BLaER1 (cell line): ENCODE results near the gene IRF2BPL.

Source experiments
- H3K27ac ChIP-seq: shearing (Covaris generic); formaldehyde crosslinking; 2 replicates; pipeline ENCODE4 v1.8.1; 2022
- H3K27me3 ChIP-seq: shearing (Covaris generic); formaldehyde crosslinking; 2 replicates; pipeline ENCODE4 v1.8.1; 2022
- H3K36me3 ChIP-seq: shearing (Covaris generic); formaldehyde crosslinking; 2 replicates; pipeline ENCODE4 v1.8.1; 2022
- H3K4me1 ChIP-seq: shearing (Covaris generic); formaldehyde crosslinking; 2 replicates; pipeline ENCODE4 v1.8.1; 2022
- H3K4me2 ChIP-seq: shearing (Covaris generic); formaldehyde crosslinking; 2 replicates; pipeline ENCODE4 v1.8.1; 2022
- H3K4me3 ChIP-seq: shearing (Covaris generic); formaldehyde crosslinking; 2 replicates; pipeline ENCODE4 v1.8.1; 2022
- H3K9ac ChIP-seq: shearing (Covaris generic); formaldehyde crosslinking; 2 replicates; pipeline ENCODE4 v1.8.1; 2022
- H3K9me3 ChIP-seq: shearing (Covaris generic); formaldehyde crosslinking; 2 replicates; pipeline ENCODE4 v1.8.1; 2022
- H4K20me1 ChIP-seq: shearing (Covaris generic); formaldehyde crosslinking; 2 replicates; pipeline ENCODE4 v1.8.1; 2022
- Cebpa-rat ChIP-seq: shearing (Covaris generic); IDR thresholded peaks from 2 replicates; pipeline ENCODE4 v1.8.1; 2022

Gene IRF2BPL

GRCh38 chr14:77065851-77066577 lies 37.5 kb upstream of the IRF2BPL start:
- Histone ChIP-seq H3K36me3 (no peaks in the 10 kb centered on the region), H3K27me3 (no peaks in the 10 kb centered on the region), H3K4me2 (peak overlapping the region; percentile 59), H4K20me1 (no peaks in the 10 kb centered on the region), H3K4me3 (no peak overlapping the region), H3K27ac (no peak overlapping the region), H3K9me3 (no peaks in the 10 kb centered on the region), H3K9ac (no peak overlapping the region), H3K4me1 (peaks cover 51% of the 10 kb centered on the region)
- TF ChIP-seq Cebpa-rat: no peak

DNA sequence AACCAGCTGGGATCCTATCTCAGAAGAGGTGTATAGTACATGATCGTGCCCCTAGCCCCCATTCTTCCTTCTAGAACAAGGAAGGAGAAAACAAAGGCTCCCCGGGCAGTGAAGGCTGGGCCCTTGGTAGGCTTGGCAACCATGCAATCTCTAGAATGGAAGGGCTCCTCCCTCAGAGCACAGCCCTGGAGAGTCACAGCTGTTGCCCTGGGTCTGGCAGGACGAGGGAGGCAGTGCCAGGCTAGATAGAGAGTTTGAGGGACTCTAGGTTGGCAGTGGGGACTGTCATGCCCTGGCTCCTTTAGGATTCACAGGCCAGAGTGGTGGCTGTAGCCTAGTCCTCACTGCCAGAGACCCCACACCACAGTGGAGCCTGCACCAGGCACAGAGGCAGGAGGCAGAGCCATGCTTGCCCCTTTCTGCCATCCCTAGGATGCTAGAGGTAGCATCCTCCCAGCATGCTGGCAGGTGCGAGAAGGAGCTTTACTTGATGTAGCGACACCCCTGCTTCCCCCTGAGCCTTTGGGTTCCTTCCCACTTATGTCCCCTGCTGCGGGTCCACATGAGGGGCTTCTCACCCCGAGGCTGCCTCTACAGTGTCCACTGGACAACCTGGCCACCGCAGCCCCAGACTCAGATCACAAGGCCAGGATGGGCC lies 36.1 kb upstream of the IRF2BPL start:
- Histone ChIP-seq H4K20me1 (no peaks in the 10 kb centered on the region), H3K27ac (no peak overlapping the region), H3K9ac (no peak overlapping the region), H3K4me3 (no peak overlapping the region), H3K9me3 (no peaks in the 10 kb centered on the region), H3K4me1 (peaks cover 47% of the 10 kb centered on the region), H3K27me3 (no peaks in the 10 kb centered on the region), H3K4me2 (peak overlapping the region; percentile 59; the same call in 1 of the 2 replicates), H3K36me3 (no peaks in the 10 kb centered on the region)
- no peak for TF ChIP-seq Cebpa-rat

DNA sequence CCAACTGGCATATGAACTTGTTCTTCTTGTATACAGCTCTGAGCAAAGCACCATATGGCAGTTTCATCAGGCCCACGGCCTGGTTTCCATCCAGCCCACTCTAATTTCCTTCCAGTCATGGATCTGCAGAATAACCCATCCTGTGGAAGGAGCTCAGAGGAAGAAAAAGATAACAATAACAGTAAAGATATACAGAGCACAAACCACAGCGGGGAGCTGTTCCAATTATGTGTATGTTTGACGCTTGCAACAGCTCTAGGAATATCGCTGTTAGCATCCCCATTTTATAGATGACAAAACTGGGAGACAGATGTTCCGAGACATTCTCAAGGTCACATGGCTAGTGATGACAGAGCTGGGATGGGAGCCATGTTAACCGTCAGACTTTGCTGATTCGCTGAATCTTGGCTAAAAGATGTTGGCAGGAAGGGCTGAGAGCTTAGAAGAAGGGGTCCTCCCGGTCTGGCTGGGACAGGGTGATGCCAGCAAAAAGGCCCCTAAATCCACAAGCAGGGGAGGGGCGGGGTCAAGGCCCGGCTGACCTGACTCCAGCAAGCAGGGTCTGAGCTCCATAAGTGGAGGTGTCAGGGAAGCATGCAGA lies 35.2 kb upstream of the IRF2BPL start:
- no peak for TF ChIP-seq Cebpa-rat
- no peak overlapping the region for H3K4me3 ChIP-seq
- no peaks in the 10 kb centered on the region for H3K27me3 ChIP-seq
- no peaks in the 10 kb centered on the region for H3K9me3 ChIP-seq
- peak overlapping the region; percentile 42; the same call in 1 of the 2 replicates for H3K4me2 ChIP-seq
- H3K27ac ChIP-seq: no peak overlapping the region
- H3K4me1 ChIP-seq: peaks cover 56% of the 10 kb centered on the region
- H3K36me3 ChIP-seq: no peaks in the 10 kb centered on the region
- no peaks in the 10 kb centered on the region for H4K20me1 ChIP-seq
- no peak overlapping the region for H3K9ac ChIP-seq

DNA sequence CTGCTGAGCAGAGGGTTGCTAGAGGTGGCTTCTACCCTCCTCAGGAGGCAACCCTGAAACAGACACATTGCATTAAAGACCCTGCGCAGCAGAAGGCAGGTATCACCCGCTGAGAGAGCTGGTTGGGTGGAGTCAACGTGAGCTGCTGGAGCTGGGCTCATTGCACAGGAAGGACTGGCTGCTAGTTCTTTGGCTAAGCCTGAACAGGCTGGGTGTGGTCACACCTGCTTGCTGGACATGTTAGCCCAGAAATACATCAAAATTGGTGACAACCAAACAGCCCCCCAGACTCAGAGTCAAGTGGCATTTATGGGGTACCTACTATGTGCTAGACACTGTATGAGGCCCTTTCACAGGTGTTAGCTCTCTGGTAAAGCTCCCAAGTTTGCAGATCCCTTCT lies 33.8 kb upstream of the IRF2BPL start:
- H3K9ac ChIP-seq: no peak overlapping the region
- H3K4me2 ChIP-seq: peak overlapping the region; percentile 42; the same call in 1 of the 2 replicates
- H3K9me3 ChIP-seq: no peaks in the 10 kb centered on the region
- no peaks in the 10 kb centered on the region for H3K27me3 ChIP-seq
- H4K20me1 ChIP-seq: no peaks in the 10 kb centered on the region
- no peaks in the 10 kb centered on the region for H3K36me3 ChIP-seq
- no peak overlapping the region for H3K4me3 ChIP-seq
- TF ChIP-seq Cebpa-rat: no peak
- no peak overlapping the region for H3K27ac ChIP-seq
- peaks cover 58% of the 10 kb centered on the region for H3K4me1 ChIP-seq

- Histone ChIP-seq H3K4me2 (no peak overlapping the region), H3K9ac (no peak overlapping the region), H3K36me3 (no peaks in the 10 kb centered on the region), H3K27me3 (no peaks in the 10 kb centered on the region), H3K9me3 (no peaks in the 10 kb centered on the region), H3K27ac (no peak overlapping the region), H4K20me1 (no peaks in the 10 kb centered on the region), H3K4me3 (no peak overlapping the region), H3K4me1 (peaks cover 54% of the 10 kb centered on the region)
- TF ChIP-seq Cebpa-rat: no peak
These were observed 33.2 kb upstream of the IRF2BPL start for GRCh38 chr14:77061630-77062257.

GRCh38 chr14:77059276-77059915 lies 30.9 kb upstream of the IRF2BPL start:
- no peak overlapping the region for H3K9ac ChIP-seq
- no peaks in the 10 kb centered on the region for H3K36me3 ChIP-seq
- H3K27me3 ChIP-seq: no peaks in the 10 kb centered on the region
- no peaks in the 10 kb centered on the region for H4K20me1 ChIP-seq
- no peak for TF ChIP-seq Cebpa-rat
- H3K4me1 ChIP-seq: peaks cover 40% of the 10 kb centered on the region
- peaks cover 9% of the 10 kb centered on the region for H3K9me3 ChIP-seq
- peak overlapping the region; percentile 10; the same call in 1 of the 2 replicates for H3K4me2 ChIP-seq
- no peak overlapping the region for H3K4me3 ChIP-seq
- H3K27ac ChIP-seq: no peak overlapping the region

GRCh38 chr14:77058785-77059184 lies 30.3 kb upstream of the IRF2BPL start:
- no peak overlapping the region for H3K27ac ChIP-seq
- H3K9me3 ChIP-seq: peaks cover 9% of the 10 kb centered on the region
- H3K4me1 ChIP-seq: peaks cover 37% of the 10 kb centered on the region
- no peak overlapping the region for H3K9ac ChIP-seq
- H4K20me1 ChIP-seq: no peaks in the 10 kb centered on the region
- no peak for TF ChIP-seq Cebpa-rat
- H3K4me2 ChIP-seq: no peak overlapping the region
- no peaks in the 10 kb centered on the region for H3K36me3 ChIP-seq
- no peaks in the 10 kb centered on the region for H3K27me3 ChIP-seq
- no peak overlapping the region for H3K4me3 ChIP-seq

- peaks cover 9% of the 10 kb centered on the region for H3K9me3 ChIP-seq
- H3K4me2 ChIP-seq: no peak overlapping the region
These were observed 29.6 kb upstream of the IRF2BPL start for GRCh38 chr14:77058117-77058516.

GRCh38 chr14:77055981-77056380 lies 27.5 kb upstream of the IRF2BPL start:
- no peaks in the 10 kb centered on the region for H3K27me3 ChIP-seq

More at GRCh38 chr14:77058117-77058516, 29.6 kb upstream of the IRF2BPL start:
- Histone ChIP-seq H3K4me3 (no peak overlapping the region), H3K27ac (no peak overlapping the region), H3K27me3 (no peaks in the 10 kb centered on the region), H4K20me1 (no peaks in the 10 kb centered on the region), H3K9ac (no peak overlapping the region), H3K36me3 (no peaks in the 10 kb centered on the region), H3K4me1 (peaks cover 32% of the 10 kb centered on the region)
- no peak for TF ChIP-seq Cebpa-rat

More at GRCh38 chr14:77055981-77056380, 27.5 kb upstream of the IRF2BPL start:
- Histone ChIP-seq H4K20me1 (no peaks in the 10 kb centered on the region), H3K9ac (no peak overlapping the region), H3K4me3 (no peak overlapping the region), H3K36me3 (no peaks in the 10 kb centered on the region), H3K9me3 (peaks cover 9% of the 10 kb centered on the region), H3K4me1 (peaks cover 29% of the 10 kb centered on the region), H3K27ac (no peak overlapping the region), H3K4me2 (no peak overlapping the region)
- TF ChIP-seq Cebpa-rat: no peak
